C1 segment of cervical spinal cord (tissue), 14 donors: Measurements from ENCODE around the gene SRGAP2B.
"Not testable (repeated sequence)": the region's sequence is repeated elsewhere in the genome, so short reads cannot be mapped to it uniquely, and the experiment has no call there.

ENCODE experiments used
- DNase-seq, 14 donors: peaks; one replicate each; lab custom pipeline; 2025; lab: John Stamatoyannopoulos, UW

SRGAP2B gene

DNA sequence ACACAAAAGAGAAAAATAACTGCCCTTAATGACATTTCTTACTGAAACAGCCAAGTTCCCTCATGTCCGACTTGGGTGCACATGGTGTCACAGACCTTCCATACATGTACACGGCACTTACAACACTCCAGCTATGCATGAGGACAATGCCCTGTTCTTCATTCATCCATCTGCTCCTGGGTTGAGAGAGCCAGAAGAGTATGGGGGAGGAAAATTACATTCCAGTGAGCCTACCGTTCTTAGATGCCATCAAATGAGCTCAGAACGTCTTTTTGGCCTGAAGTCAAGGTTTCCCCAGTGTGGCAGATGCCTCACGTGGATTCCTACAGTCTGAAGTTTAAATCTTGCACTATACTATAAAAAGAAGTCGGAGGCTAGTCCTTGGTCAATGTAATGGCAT is 194.3 kb downstream of the SRGAP2B start:
- DNase-seq = not testable (repeated sequence)

DNA sequence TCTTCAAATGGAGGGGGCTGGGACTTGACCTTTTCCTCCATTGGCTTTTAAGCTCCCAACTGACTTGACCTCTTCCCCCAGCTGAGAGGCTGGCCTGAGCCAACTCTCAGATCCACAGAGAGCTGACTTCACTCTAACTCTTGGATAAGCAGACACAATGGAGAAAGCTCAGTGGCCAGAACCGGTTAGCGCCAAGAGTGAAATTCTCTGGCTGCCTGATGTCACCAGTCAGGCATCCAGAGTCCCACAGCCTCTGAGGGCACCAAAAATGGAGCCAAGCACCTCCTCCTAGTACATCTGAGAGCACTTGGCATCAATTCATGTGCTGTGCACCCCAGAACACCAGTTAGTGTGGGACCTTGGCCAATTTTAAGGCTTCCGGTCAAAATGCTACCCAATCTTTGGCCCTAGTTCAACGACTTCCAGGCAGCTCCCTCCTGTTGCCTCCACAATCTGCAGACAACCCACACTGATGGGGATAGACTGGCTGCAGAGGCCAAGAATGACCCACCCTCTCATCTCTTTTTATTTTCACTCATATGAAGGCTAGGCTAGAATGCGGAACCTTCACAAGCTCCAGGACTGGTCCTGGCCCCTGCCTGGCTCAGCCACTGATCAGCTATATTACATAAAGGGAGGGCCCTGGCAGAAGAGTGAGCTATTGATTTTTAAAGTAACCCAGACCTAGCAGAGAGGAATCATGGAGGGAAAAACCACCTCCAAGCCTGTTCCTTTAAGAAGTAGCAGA is 200.5 kb downstream of the SRGAP2B start:
- DNase-seq = not testable (repeated sequence)

DNA sequence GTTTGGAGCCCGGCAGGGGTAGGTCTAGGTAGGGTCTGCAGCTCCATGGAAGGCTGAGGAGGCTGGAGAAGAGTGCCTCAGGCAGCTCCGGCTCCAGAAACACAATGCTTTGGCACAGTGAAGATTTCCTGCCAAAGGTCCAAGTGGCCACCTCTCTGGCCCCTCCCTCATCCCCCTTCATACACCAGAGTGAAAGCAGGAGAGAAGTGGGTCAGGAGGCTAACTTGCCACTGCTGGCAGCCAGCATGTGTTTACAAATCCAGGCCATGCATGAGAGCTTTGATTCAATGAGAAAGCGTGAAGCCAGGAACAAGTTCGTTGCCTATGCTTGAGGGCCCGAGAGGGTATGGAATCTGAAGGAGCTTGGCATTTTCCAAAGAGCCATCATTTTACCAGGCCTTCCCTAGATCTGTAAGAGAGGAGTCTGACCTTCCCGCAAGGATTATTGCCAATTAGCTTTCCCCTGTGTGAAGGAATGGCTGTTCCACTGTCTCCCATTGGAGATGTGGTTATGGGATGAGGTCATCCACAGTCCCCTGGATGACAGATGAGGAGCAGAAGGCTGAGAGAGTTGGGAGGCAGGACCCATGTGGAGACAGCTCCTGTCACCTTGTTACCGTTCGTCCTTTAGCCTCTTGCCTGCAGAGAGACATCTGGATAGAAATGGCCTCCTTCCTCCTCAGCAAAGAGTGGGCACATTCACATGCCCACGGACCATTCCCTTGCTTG is 201.3 kb downstream of the SRGAP2B start:
- not testable (repeated sequence) for DNase-seq

DNA sequence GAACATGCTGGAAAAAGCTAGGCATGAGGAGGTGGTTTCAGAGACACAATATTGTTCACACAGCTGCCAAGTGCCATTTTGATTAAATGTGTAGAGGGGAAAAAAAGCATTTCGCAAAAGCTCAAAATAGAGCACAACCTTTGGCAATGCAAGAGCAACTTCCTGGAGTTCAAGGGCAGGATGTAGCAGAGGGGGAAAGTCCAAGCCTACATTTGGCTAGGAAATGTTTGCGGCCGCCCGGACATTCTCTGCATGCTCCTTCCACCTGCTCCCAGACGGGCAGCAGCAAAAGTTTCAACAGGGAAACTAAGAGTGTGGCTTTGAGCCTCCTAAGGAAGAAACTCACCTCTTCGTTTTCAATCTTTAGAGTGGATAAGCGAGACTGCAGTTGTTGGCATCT is 202.1 kb downstream of the SRGAP2B start:
- DNase-seq = not testable (repeated sequence)

DNA sequence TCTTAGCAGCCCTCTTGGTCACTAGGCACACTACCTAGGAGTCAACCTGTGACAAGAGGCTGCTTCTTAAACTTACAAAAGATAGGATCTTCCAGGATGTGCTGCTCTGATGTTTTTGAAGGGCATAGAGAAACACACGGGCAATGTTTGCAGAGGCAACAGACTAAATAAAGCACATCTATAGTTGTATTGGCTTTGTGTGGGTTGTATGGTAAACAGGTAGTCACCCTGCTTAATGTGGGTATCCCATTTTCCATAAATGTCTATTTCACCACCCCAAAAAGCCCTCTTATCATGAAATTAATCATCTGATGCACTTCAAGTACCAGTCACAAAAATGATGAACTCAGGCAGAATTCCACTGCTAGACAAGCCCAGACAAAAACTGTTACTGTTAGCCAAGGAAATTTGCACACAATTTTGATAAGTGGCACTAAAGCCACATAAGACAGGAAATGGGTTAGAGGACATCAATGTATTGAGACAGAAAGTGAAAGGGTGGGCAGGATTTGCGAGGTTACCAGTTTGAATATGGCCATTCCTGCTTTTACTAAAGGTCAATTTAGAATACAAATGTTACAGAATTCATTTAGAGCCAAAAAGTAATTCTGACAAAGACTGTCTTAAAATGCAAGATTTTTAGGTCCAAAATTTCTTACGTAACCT is 205.5 kb downstream of the SRGAP2B start:
- DNase-seq = not testable (repeated sequence)

DNA sequence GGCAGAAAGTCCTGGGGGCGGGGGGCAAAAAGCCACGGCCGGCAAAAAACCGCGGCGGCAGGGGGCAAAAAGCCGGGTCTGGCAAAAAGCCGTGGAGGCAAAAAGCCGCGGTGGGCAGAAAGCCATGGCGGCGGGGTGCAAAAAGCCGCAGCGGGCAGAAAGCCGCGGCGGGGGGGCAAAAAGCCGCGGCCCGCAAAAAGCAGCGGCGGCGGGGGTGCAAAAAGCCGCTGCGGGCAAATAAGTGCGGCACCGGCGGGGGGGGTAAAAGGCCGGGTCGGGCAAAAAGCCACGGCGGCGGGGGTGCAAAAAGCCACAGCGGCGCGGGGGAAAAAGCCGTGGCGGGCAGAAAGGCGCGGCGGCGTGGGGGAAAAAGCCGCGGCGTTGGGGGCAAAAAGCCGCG is 212.1 kb downstream of the SRGAP2B start:
- DNase-seq = not testable (repeated sequence)

DNA sequence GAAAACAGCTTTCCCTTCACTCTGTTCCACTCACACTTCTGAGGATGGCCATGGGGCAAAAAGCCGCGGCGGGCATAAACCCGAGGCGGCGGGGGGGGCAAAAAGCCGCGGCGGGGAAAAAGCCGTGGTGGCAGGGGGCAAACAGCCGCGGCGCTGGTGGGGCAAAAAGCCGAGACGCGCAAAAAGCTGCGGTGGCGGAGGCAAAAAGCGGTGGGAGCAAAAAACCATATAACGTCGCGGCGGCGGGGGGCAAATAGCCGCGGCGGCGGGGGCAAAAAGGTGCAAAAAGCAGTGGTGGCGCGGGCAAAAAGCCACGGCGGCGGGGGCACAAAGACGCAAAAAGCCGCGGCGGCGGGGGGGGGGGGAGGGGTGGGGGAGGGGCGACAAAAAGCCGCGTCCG is 212.8 kb downstream of the SRGAP2B start:
- DNase-seq = not testable (repeated sequence)

DNA sequence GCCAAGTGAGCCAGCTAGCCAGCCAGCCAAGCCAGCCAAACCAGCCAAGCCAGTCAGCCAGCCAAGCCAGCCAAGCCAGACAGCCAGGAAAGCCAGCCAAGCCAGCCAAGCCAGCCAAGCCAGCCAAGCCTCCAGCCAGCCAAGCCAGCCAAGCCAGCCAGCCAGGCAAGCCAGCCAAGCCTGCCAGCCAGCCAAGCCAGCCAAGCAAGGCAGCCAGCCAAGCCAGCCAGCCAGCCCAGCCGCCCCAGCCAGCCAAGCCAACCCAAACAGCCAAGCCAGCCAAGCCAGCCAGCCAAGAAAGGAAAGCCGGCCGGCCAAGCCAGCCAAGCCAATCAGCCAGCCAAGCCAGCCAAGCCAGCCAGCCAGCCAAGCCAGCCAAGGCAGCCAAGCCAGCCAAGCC is 236.5 kb downstream of the SRGAP2B start:
- DNase-seq = not testable (repeated sequence)
